ENCODE measurements around the gene KRTAP10-9.

DNA sequence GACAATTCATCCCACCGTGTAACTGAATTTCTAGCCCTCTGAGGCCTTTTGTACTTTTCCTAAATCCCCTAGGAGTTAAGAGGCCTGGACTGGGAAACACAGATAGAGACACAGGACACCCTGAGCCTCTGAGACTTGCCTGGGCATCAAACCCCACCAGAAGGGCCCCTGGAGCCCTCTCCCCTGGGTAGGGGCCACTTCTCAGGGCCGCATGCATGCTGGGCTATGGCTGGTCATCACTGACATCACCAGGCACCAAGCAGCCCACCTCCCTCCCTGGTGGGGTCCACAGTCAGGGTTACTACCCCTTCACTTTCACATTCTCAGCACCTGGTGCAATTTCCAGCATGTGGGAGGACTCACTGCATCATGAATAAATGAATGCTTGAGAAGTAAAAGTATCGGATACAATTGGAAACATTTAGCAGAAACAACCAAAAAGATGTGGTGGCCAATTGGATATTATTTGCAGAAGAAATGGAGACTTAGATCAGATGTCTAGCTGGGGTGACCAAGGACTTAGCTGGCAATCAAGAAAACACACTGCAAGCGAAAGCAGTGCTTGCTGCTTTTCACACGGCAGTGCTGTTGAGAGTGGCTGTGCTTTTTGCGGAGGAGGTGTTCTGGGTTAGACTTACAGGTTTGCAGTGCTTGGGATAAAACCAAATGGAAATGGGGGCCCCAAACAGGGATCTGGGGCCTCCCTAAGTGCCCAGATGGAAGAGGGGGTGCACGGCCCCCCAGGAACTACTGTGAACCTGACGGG lies 27.4 kb upstream of the KRTAP10-9 start:
- TF ChIP-seq, protein P1, sequence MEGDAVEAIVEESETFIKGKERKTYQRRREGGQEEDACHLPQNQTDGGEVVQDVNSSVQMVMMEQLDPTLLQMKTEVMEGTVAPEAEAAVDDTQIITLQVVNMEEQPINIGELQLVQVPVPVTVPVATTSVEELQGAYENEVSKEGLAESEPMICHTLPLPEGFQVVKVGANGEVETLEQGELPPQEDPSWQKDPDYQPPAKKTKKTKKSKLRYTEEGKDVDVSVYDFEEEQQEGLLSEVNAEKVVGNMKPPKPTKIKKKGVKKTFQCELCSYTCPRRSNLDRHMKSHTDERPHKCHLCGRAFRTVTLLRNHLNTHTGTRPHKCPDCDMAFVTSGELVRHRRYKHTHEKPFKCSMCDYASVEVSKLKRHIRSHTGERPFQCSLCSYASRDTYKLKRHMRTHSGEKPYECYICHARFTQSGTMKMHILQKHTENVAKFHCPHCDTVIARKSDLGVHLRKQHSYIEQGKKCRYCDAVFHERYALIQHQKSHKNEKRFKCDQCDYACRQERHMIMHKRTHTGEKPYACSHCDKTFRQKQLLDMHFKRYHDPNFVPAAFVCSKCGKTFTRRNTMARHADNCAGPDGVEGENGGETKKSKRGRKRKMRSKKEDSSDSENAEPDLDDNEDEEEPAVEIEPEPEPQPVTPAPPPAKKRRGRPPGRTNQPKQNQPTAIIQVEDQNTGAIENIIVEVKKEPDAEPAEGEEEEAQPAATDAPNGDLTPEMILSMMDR (IDR thresholded peaks at IDR 0.05; ENCODE audit: control extremely low read depth in 1 of 3, insufficient read depth in 1 of 3, low read depth in 1 of 3, low read length in 3 of 3): no peak
- TF ChIP-seq JUND (IDR thresholded peaks at IDR 0.05; ENCODE audit: low read length): no peak
- TF ChIP-seq CHD2 (IDR thresholded peaks at IDR 0.05; ENCODE audit: low read length): no peak
- no peak for TF ChIP-seq POLR2A (IDR thresholded peaks at IDR 0.05; ENCODE audit: control extremely low read depth in 1 of 2, low read depth in 2 of 2, low read length in 2 of 2)
- TF ChIP-seq EZH2 (IDR thresholded peaks at IDR 0.05; ENCODE audit: low read depth, low read length, severe bottlenecking): no peak
- no peak for TF ChIP-seq ASH2L (IDR thresholded peaks at IDR 0.05; ENCODE audit: low read length)
- no peak for TF ChIP-seq MAFK (IDR thresholded peaks at IDR 0.05; ENCODE audit: low read depth, low read length)
- TF ChIP-seq CEBPB (IDR thresholded peaks at IDR 0.05; ENCODE audit: low read depth, low read length): no peak
- no peak for TF ChIP-seq POLR2AphosphoS5 (IDR thresholded peaks at IDR 0.05; ENCODE audit: low read depth, low read length)

All from H1 (cell line).